GM23338 (cell line): ENCODE measurements around the gene MYO5B.

ENCODE experiments used
- EZH2 ChIP-seq: fragments of 200-600 bp; sonication (generic); IDR thresholded peaks from one replicate; pipeline ENCODE4 v1.8.0; 2017; ENCODE audit warnings: antibody characterized with exemption, mild to moderate bottlenecking, low read depth; ENCODE audit not compliant: unreplicated experiment
- EZH2phosphoT487 ChIP-seq: fragments of 200-600 bp; sonication (generic); IDR thresholded peaks from one replicate; pipeline ENCODE4 v1.8.1; 2018; ENCODE audit warnings: antibody characterized with exemption; ENCODE audit not compliant: unreplicated experiment
- NANOG ChIP-seq: IDR thresholded peaks from 2 replicates; pipeline ENCODE4 v1.6.1; 2016; ENCODE audit warnings: antibody characterized with exemption, borderline replicate concordance
- POLR2AphosphoS5 ChIP-seq: IDR thresholded peaks from 2 replicates; pipeline ENCODE4 v1.6.1; 2016; ENCODE audit warnings: antibody characterized with exemption, low read depth
- STAT1 ChIP-seq: IDR thresholded peaks from one replicate; pipeline ENCODE4 v1.6.1; 2016; ENCODE audit warnings: antibody characterized with exemption; ENCODE audit not compliant: unreplicated experiment
- TF ChIP-seq, protein P1 (sequence below), 2 experiments: fragments of 200-600 bp in 1 of 2; sonication (generic) in 1 of 2; conservative IDR thresholded peaks; 2 replicates each; pipeline versions ENCODE4 v1.5.1 to v1.6.1; 2016 to 2017; ENCODE audit warnings: antibody characterized with exemption in 2 of 2, low read depth in 2 of 2, mild to moderate bottlenecking in 2 of 2, moderate library complexity in 1 of 2
- TF ChIP-seq, protein P2 (sequence below): IDR thresholded peaks from one replicate; pipeline ENCODE4 v1.6.1; 2018; ENCODE audit warnings: antibody characterized with exemption; ENCODE audit not compliant: unreplicated experiment

DNA sequence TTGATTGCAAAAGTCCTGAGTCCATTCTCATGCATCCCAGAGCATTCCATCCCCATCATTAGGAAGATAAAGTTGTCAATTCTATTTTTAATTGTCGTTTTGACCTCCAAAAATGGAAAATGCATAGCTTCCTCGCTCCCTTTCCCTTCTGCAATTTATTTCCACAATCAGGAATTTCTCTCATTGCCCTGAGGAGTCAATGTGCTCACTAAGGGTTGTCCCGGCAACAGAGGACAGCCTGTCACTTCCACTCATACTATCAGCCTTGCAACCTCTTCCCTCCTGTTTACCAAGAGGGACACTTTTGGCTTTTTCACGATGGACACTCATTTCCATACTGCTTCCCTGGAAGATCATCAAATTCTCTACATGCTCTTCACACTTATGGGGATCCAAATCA is 164.8 kb downstream of the MYO5B start:
- no peak for TF ChIP-seq POLR2AphosphoS5
- TF ChIP-seq, protein P1, sequence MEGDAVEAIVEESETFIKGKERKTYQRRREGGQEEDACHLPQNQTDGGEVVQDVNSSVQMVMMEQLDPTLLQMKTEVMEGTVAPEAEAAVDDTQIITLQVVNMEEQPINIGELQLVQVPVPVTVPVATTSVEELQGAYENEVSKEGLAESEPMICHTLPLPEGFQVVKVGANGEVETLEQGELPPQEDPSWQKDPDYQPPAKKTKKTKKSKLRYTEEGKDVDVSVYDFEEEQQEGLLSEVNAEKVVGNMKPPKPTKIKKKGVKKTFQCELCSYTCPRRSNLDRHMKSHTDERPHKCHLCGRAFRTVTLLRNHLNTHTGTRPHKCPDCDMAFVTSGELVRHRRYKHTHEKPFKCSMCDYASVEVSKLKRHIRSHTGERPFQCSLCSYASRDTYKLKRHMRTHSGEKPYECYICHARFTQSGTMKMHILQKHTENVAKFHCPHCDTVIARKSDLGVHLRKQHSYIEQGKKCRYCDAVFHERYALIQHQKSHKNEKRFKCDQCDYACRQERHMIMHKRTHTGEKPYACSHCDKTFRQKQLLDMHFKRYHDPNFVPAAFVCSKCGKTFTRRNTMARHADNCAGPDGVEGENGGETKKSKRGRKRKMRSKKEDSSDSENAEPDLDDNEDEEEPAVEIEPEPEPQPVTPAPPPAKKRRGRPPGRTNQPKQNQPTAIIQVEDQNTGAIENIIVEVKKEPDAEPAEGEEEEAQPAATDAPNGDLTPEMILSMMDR (conservative IDR thresholded peaks at IDR 0.05; ENCODE audit: low read depth in 2 of 2), result no peak
- no peak for TF ChIP-seq STAT1
- TF ChIP-seq EZH2, result no peak
- TF ChIP-seq NANOG, result no peak
- no peak for TF ChIP-seq EZH2phosphoT487
- TF ChIP-seq, protein P2, sequence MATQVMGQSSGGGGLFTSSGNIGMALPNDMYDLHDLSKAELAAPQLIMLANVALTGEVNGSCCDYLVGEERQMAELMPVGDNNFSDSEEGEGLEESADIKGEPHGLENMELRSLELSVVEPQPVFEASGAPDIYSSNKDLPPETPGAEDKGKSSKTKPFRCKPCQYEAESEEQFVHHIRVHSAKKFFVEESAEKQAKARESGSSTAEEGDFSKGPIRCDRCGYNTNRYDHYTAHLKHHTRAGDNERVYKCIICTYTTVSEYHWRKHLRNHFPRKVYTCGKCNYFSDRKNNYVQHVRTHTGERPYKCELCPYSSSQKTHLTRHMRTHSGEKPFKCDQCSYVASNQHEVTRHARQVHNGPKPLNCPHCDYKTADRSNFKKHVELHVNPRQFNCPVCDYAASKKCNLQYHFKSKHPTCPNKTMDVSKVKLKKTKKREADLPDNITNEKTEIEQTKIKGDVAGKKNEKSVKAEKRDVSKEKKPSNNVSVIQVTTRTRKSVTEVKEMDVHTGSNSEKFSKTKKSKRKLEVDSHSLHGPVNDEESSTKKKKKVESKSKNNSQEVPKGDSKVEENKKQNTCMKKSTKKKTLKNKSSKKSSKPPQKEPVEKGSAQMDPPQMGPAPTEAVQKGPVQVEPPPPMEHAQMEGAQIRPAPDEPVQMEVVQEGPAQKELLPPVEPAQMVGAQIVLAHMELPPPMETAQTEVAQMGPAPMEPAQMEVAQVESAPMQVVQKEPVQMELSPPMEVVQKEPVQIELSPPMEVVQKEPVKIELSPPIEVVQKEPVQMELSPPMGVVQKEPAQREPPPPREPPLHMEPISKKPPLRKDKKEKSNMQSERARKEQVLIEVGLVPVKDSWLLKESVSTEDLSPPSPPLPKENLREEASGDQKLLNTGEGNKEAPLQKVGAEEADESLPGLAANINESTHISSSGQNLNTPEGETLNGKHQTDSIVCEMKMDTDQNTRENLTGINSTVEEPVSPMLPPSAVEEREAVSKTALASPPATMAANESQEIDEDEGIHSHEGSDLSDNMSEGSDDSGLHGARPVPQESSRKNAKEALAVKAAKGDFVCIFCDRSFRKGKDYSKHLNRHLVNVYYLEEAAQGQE, result no peak
